Mucosa of descending colon (tissue), 3 donors: Measurements from ENCODE around the gene MLN. TPM values are rescaled to one million over a fixed set of nuclear protein-coding genes. Genes with fewer than 3 reads are reported as not detected.

Experiments
- ATAC-seq: fragments of 200-7000 bp; cut with Tn5 transposase; one replicate; pipeline ENCODE4 v1.9.1; 2020; ENCODE audit warnings: mild to moderate bottlenecking, moderate library complexity
- DNase-seq, 3 donors: peaks; one replicate each; pipeline ENCODE4 v3.0.0-alpha.2; 2020
- H3K36me3 ChIP-seq: fragments of 200-600 bp; one replicate; pipeline ENCODE4 v1.8.0; 2021; ENCODE audit warnings: low read depth, mild to moderate bottlenecking
- H3K4me1 ChIP-seq: fragments of 200-600 bp; one replicate; pipeline ENCODE4 v1.8.0; 2021; ENCODE audit warnings: low read depth, mild to moderate bottlenecking
- H3K4me3 ChIP-seq: fragments of 200-600 bp; one replicate; pipeline ENCODE4 v1.8.0; 2021; ENCODE audit warnings: mild to moderate bottlenecking
- H3K9me3 ChIP-seq: fragments of 200-600 bp; one replicate; pipeline ENCODE4 v1.8.0; 2021; ENCODE audit warnings: mild to moderate bottlenecking
- CTCF ChIP-seq: fragments of 200-600 bp; IDR thresholded peaks from one replicate; pipeline ENCODE4 v1.8.0; 2022; ENCODE audit warnings: antibody characterized with exemption, mild to moderate bottlenecking
- intact Hi-C, 2 donors: fragments of 100-400 bp; cut with DNase I in 1 of 2; cut with micrococcal nuclease in 1 of 2; formaldehyde crosslinking; loops; one replicate each; pipeline versions ENCODE4 v1.11.0 to v1.11.1; 2022; cut with DNase I, micrococcal nuclease
- total RNA-seq, 3 donors: library from RNA; stranded (reverse); fragmentation: NEBNext Ultra II Directional in 2 of 3; extraction: Animal tissue kit (Norgen Biotek cat#: 25700) in 2 of 3; gene quantifications; one replicate each; pipeline versions ENCODE4 v1.2.1 to v1.2.4, GENCODE V29; 2021 to 2023
- donor health status: DM: no; HTN: no; CAD: no; lungs with moderate emphysema.
- donor health status: DM: no; HTN: no; CAD: no.
- donor health status: DM: no; HTN: yes; CAD: no.

The MLN gene
- total RNA-seq, 3 donors from 2014 or later, result not detected

GRCh38 chr6:33779290-33779689 is 24.5 kb downstream of the MLN start:
- intact Hi-C loops, result loop anchor here in 1 of 2 donors (10.0 kb wide), 1 partner anchor 246 kb away; no protein-coding TSS in a partner anchor

GRCh38 chr6:33778444-33779121 is 25.2 kb downstream of the MLN start:
- peaks cover 44% of the 10 kb centered on the region for H3K36me3 ChIP-seq
- H3K9me3 ChIP-seq, result no peaks in the 10 kb centered on the region
- intact Hi-C loops, result loop anchor here in 1 of 2 donors (10.0 kb wide), 1 partner anchor 246 kb away; no protein-coding TSS in a partner anchor
- no peak for DNase-seq
- no peak for ATAC-seq
- TF ChIP-seq CTCF, result no peak
- H3K4me3 ChIP-seq, result no peak overlapping the region
- no peaks in the 10 kb centered on the region for H3K4me1 ChIP-seq

More at GRCh38 chr6:33779290-33779689, 24.5 kb downstream of the MLN start:
- Histone ChIP-seq H3K36me3 (peaks cover 50% of the 10 kb centered on the region), H3K4me3 (no peak overlapping the region), H3K4me1 (no peaks in the 10 kb centered on the region), H3K9me3 (no peaks in the 10 kb centered on the region)
- ATAC-seq (no peak), DNase-seq (no peak)
- no peak for TF ChIP-seq CTCF

GRCh38 chr6:33777398-33778388 is 26.1 kb downstream of the MLN start:
- DNase-seq (no peak), ATAC-seq (no peak)
- H3K9me3 ChIP-seq, result no peaks in the 10 kb centered on the region
- H3K4me3 ChIP-seq, result no peak overlapping the region
- H3K4me1 ChIP-seq, result no peaks in the 10 kb centered on the region
- TF ChIP-seq CTCF, result no peak
- peaks cover 42% of the 10 kb centered on the region for H3K36me3 ChIP-seq
- intact Hi-C loops, result loop anchor here in 1 of 2 donors (10.0 kb wide), 1 partner anchor 247 kb away; no protein-coding TSS in a partner anchor

GRCh38 chr6:33776764-33777163 is 27.0 kb downstream of the MLN start:
- Histone ChIP-seq H3K9me3 (no peaks in the 10 kb centered on the region), H3K4me3 (no peak overlapping the region), H3K36me3 (peaks cover 47% of the 10 kb centered on the region), H3K4me1 (peaks cover 3% of the 10 kb centered on the region)
- intact Hi-C loops, result loop anchor here in 1 of 2 donors (10.0 kb wide), 1 partner anchor 248 kb away; no protein-coding TSS in a partner anchor
- no peak for ATAC-seq
- DNase-seq, result no peak
- no peak for TF ChIP-seq CTCF

- H3K36me3 ChIP-seq, result peaks cover 47% of the 10 kb centered on the region
- H3K4me1 ChIP-seq, result peaks cover 6% of the 10 kb centered on the region
- intact Hi-C loops, result loop anchor here in 1 of 2 donors (10.0 kb wide), 1 partner anchor 249 kb away; no protein-coding TSS in a partner anchor
- ATAC-seq, result no peak
- no peak for TF ChIP-seq CTCF
- no peaks in the 10 kb centered on the region for H3K9me3 ChIP-seq
- no peak overlapping the region for H3K4me3 ChIP-seq
- no peak for DNase-seq
These were observed 27.6 kb downstream of the MLN start for GRCh38 chr6:33776186-33776585.
